LNCaP clone FGC (cell line): ENCODE data around the gene ITPK1.

Experiments
- DNase-seq: peaks from one replicate; pipeline ENCODE4 v3.0.0-alpha.2; 2011; ENCODE audit warnings: low read depth
- H3K4me3 ChIP-seq: 2 replicates; pipeline ENCODE4 v1.5.1; 2011; ENCODE audit warnings: mild to moderate bottlenecking, low read depth, low read length, control low read depth
- TF ChIP-seq, protein P1 (sequence below): IDR thresholded peaks from 2 replicates; pipeline ENCODE4 v1.5.1; 2012; ENCODE audit warnings: mild to moderate bottlenecking; ENCODE audit not compliant: control insufficient read depth, insufficient read depth; ENCODE audit errors: extremely low read depth

ITPK1 gene

DNA sequence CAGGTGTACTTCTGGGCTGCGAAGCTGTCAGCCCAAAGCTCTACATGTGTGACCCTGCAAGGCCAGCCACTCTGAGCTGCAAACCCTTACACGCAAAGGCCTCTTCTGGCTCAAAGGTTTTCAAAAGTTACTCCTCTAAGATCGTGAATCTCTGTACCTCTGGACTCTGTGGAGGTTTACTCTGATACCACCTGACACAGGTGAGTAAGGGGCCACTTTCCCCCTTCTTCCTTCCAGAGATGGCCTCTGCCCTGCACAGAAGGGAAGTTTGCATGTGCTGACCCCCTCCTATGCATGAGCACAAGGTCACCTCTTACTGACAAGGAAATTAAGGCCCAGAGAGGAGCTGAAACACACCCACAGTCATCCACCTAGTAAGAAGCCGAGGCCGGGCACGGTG lies 14.5 kb downstream of the ITPK1 start:
- TF ChIP-seq, protein P1, sequence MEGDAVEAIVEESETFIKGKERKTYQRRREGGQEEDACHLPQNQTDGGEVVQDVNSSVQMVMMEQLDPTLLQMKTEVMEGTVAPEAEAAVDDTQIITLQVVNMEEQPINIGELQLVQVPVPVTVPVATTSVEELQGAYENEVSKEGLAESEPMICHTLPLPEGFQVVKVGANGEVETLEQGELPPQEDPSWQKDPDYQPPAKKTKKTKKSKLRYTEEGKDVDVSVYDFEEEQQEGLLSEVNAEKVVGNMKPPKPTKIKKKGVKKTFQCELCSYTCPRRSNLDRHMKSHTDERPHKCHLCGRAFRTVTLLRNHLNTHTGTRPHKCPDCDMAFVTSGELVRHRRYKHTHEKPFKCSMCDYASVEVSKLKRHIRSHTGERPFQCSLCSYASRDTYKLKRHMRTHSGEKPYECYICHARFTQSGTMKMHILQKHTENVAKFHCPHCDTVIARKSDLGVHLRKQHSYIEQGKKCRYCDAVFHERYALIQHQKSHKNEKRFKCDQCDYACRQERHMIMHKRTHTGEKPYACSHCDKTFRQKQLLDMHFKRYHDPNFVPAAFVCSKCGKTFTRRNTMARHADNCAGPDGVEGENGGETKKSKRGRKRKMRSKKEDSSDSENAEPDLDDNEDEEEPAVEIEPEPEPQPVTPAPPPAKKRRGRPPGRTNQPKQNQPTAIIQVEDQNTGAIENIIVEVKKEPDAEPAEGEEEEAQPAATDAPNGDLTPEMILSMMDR, result no peak
- DNase-seq, result no peak
- no peak overlapping the region for H3K4me3 ChIP-seq

DNA sequence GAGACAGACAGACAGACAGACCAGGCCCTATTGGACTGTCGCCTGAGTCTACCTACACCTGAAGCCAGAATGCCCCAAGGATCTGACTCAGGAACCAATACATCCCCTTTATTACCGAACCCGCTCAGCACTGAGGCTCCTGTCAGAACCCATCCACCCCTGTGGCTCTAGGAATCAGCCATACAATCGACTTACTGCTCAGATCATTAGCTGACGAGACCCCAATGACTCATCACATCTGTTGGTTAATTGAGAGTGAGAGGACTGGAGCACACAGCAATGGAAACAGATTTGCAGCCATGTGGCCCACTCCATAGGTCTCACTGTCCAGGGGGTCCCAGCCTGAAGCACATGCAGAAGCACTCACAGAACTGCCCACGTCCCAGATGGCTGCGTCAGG lies 15.2 kb downstream of the ITPK1 start:
- no peak for DNase-seq
- no peak overlapping the region for H3K4me3 ChIP-seq
- TF ChIP-seq, protein P1, result no peak

DNA sequence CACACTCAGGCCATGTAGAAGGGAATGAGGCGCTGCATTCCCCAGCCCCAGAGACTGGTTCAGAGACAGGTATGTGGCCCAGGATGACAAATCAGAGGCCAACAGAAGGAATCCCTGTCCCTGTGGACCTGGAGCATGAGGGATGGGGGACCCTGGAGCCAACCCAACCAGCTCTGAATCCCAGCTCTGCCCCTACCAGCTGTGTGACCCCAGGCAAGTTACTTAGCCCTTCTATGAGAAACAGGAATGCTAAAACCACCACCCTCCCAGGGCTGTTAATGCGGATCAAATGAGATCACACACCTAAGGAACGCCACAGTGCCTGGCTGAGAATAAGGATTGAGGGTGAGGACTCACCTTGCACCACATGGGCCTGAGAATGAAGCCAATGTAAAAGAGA lies 15.6 kb downstream of the ITPK1 start:
- no peak for DNase-seq
- H3K4me3 ChIP-seq, result no peak overlapping the region
- TF ChIP-seq, protein P1, result no peak

DNA sequence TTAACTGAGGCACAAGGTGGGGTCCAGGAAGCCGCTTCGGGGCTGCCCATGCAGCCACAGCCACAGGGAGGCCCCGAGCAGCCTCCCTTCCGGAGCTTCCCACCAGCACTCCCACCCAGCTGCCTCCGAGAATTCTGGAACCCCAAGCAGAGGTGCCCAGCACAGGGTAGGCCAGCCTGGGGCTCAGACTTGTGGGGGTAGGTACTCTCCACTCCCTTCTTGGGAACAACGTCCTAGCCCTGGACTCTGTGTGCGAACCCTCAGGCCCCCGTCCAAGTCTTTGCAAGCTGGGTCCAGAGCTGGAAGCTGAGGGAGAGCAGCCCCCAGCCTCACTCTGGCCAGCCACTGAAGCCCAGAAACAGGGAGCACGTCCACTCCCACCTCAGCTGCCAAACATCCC lies 16.1 kb downstream of the ITPK1 start:
- H3K4me3 ChIP-seq, result no peak overlapping the region
- DNase-seq, result no peak
- TF ChIP-seq, protein P1, result no peak

DNA sequence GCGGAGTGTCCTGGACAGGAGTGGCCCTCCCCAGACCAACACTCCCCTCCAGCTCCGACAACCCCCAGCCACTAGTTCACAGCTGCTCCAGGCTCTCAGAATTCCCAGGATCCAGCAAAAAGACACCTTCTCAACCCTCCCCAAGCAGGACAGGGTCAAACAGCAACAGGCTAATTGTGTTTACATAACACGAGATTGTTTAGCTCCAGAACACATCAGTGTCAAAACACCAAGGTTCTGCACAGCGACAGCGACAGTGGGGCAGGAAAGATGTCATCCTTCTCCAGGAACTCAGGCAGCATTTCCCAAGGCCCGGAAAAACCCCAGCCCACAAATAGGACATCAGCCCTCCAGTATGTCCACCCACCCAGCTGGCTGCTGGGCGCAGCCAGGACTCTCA lies 16.5 kb downstream of the ITPK1 start:
- no peak for DNase-seq
- TF ChIP-seq, protein P1, result no peak
- no peak overlapping the region for H3K4me3 ChIP-seq

DNA sequence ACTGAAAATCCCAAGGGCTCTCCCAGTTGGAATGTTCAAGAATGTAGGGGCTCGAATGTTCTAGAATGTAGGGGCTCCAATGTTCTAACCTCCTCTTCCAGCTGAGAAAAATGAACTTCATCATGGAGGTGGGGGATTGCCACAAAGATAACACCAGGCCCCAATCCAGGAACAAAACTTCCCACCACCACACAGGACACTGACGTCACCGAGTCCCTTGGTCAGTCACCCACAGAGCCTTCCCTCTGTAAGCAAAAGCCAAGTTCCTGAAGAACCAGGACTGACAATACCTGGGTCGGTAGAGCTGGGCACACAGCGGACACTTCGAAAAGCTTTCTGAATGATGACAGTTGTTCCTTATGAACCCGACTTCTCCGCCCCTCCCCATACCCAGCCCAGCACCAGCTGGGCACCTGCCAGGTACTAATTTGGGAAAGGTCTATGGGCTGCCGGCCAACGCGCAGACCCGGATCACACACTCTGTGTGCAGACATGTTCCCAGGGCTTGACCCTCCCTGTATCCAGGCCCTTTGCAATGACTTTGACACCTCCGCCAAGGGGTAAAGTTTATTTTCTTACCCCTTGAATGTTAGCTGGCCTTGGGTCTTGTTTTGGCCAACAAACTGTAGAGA lies 18.9 kb downstream of the ITPK1 start:
- H3K4me3 ChIP-seq, result no peak overlapping the region
- TF ChIP-seq, protein P1, result no peak
- no peak for DNase-seq
